Esophagus muscularis mucosa (tissue), 4 donors: ENCODE data around the gene PHOSPHO2.

Experiments
- EP300 ChIP-seq: sonication (generic); formaldehyde crosslinking; IDR thresholded peaks from one replicate; pipeline ENCODE4 v1.6.1; 2017; ENCODE audit warnings: antibody characterized with exemption
- POLR2A ChIP-seq: fragments of 450-650 bp; IDR thresholded peaks from one replicate; pipeline ENCODE4 v1.6.1; 2017; ENCODE audit warnings: antibody characterized with exemption, moderate library complexity, mild to moderate bottlenecking, low read depth
- POLR2AphosphoS5 ChIP-seq, 2 donors: sonication (generic); formaldehyde crosslinking; IDR thresholded peaks; one replicate each; pipeline ENCODE4 v1.6.1; 2017; ENCODE audit warnings: antibody characterized with exemption in 2 of 2
- TF ChIP-seq, protein P1 (sequence below), 3 experiments: fragments of 200-600 bp in 2 of 3; fragments of 450-650 bp in 1 of 3; sonication (generic) in 2 of 3; IDR thresholded peaks; one replicate each; pipeline ENCODE4 v1.5.1; 2017 to 2019; ENCODE audit warnings: antibody characterized with exemption in 3 of 3, mild to moderate bottlenecking in 2 of 3, moderate library complexity in 1 of 3

GRCh38 chr2:169717691-169718063 lies 23.4 kb downstream of the PHOSPHO2 start:
- TF ChIP-seq, protein P1, sequence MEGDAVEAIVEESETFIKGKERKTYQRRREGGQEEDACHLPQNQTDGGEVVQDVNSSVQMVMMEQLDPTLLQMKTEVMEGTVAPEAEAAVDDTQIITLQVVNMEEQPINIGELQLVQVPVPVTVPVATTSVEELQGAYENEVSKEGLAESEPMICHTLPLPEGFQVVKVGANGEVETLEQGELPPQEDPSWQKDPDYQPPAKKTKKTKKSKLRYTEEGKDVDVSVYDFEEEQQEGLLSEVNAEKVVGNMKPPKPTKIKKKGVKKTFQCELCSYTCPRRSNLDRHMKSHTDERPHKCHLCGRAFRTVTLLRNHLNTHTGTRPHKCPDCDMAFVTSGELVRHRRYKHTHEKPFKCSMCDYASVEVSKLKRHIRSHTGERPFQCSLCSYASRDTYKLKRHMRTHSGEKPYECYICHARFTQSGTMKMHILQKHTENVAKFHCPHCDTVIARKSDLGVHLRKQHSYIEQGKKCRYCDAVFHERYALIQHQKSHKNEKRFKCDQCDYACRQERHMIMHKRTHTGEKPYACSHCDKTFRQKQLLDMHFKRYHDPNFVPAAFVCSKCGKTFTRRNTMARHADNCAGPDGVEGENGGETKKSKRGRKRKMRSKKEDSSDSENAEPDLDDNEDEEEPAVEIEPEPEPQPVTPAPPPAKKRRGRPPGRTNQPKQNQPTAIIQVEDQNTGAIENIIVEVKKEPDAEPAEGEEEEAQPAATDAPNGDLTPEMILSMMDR (IDR thresholded peaks at IDR 0.05), result no peak
- TF ChIP-seq POLR2A (no peak), EP300 (no peak), POLR2AphosphoS5 (IDR thresholded peaks at IDR 0.05) (no peak)
